WTC11 (cell line): ENCODE measurements around the gene SYNGR1. TPM values are rescaled to one million over a fixed set of nuclear protein-coding genes. Genes with fewer than 3 reads are reported as not detected.

ENCODE experiments used
- ATAC-seq: fragments of 200-7000 bp; cut with Tn5 transposase; 2 replicates; pipeline ENCODE4 v1.10.0; 2021; ENCODE audit warnings: mild to moderate bottlenecking, moderate library complexity
- CTCF ChIA-PET: fragments of 300-600 bp; sonication (Branson Sonifier 250); formaldehyde crosslinking; loops from one replicate; lab custom pipeline; 2021; ENCODE audit warnings: antibody characterized with exemption; lab: Charles Lee
- POLR2A ChIA-PET: fragments of 350-600 bp; sonication (Branson Sonifier 250); formaldehyde crosslinking; loops from one replicate; lab custom pipeline; 2021; ENCODE audit warnings: antibody characterized with exemption; lab: Charles Lee
- DNase-seq: peaks from one replicate; pipeline ENCODE4 v3.0.0; 2021; ENCODE audit warnings: low spot score
- H3K27ac Mint-ChIP-seq: 2 replicates; pipeline ENCODE4 v1.8.0; 2021; ENCODE audit warnings: mixed read lengths
- H3K27me3 Mint-ChIP-seq: 2 replicates; pipeline ENCODE4 v1.8.0; 2021; ENCODE audit warnings: low read depth, mild to moderate bottlenecking, moderate library complexity, mixed read lengths
- H3K36me3 Mint-ChIP-seq: 2 replicates; pipeline ENCODE4 v1.8.0; 2021; ENCODE audit warnings: mixed read lengths
- H3K4me1 Mint-ChIP-seq: 2 replicates; pipeline ENCODE4 v1.8.0; 2022; ENCODE audit warnings: mixed read lengths
- H3K4me3 Mint-ChIP-seq: 2 replicates; pipeline ENCODE4 v1.8.0; 2021; ENCODE audit warnings: mild to moderate bottlenecking, moderate library complexity, mixed read lengths
- H3K9me3 Mint-ChIP-seq: 2 replicates; pipeline ENCODE4 v1.8.0; 2021; ENCODE audit warnings: mixed read lengths
- ATF3 ChIP-seq: sonication (generic); formaldehyde crosslinking; conservative IDR thresholded peaks from 2 replicates; pipeline ENCODE4 v1.8.1; 2022; ENCODE audit warnings: mild to moderate bottlenecking, missing genetic modification reagents
- CBFB ChIP-seq: sonication (generic); formaldehyde crosslinking; IDR thresholded peaks from 2 replicates; pipeline ENCODE4 v1.8.1; 2022; ENCODE audit warnings: mild to moderate bottlenecking, low read depth, missing genetic modification reagents
- CDX4 ChIP-seq: fragments of 250-450 bp; sonication (Bioruptor Pico); IDR thresholded peaks from 2 replicates; pipeline ENCODE4 v1.9.0; 2021; ENCODE audit warnings: moderate library complexity, mild to moderate bottlenecking, inconsistent platforms, borderline replicate concordance
- CREB1 ChIP-seq: sonication (generic); formaldehyde crosslinking; IDR thresholded peaks from 2 replicates; pipeline ENCODE4 v1.8.0; 2023; ENCODE audit warnings: mild to moderate bottlenecking, missing genetic modification reagents
- ELF4 ChIP-seq: sonication (generic); formaldehyde crosslinking; IDR thresholded peaks from 2 replicates; pipeline ENCODE4 v1.8.1; 2022; ENCODE audit warnings: low read depth, mild to moderate bottlenecking, moderate library complexity, missing genetic modification reagents
- EMX1 ChIP-seq: fragments of 250-450 bp; sonication (Bioruptor Pico); IDR thresholded peaks from 2 replicates; pipeline ENCODE4 v1.8.0; 2021; ENCODE audit warnings: mild to moderate bottlenecking
- ERG ChIP-seq: fragments of 250-450 bp; sonication (Bioruptor Pico); IDR thresholded peaks from 2 replicates; pipeline ENCODE4 v1.8.0; 2021; ENCODE audit warnings: mild to moderate bottlenecking
- FOXJ3 ChIP-seq: sonication (generic); formaldehyde crosslinking; IDR thresholded peaks from 2 replicates; pipeline ENCODE4 v1.9.0; 2021; ENCODE audit warnings: missing genetic modification reagents, mild to moderate bottlenecking, borderline replicate concordance
- GABPB1 ChIP-seq: sonication (generic); formaldehyde crosslinking; IDR thresholded peaks from 2 replicates; pipeline ENCODE4 v1.8.1; 2023; ENCODE audit warnings: mild to moderate bottlenecking, missing genetic modification reagents
- NR2C2 ChIP-seq: sonication (generic); formaldehyde crosslinking; IDR thresholded peaks from 2 replicates; pipeline ENCODE4 v1.8.0; 2022; ENCODE audit warnings: mild to moderate bottlenecking, missing genetic modification reagents
- OVOL2 ChIP-seq: fragments of 250-450 bp; sonication (Bioruptor Pico); IDR thresholded peaks from 2 replicates; pipeline ENCODE4 v1.9.0; 2021; ENCODE audit warnings: mild to moderate bottlenecking, borderline replicate concordance
- PREB ChIP-seq: sonication (generic); formaldehyde crosslinking; IDR thresholded peaks from 2 replicates; pipeline ENCODE4 v1.8.1; 2022; ENCODE audit warnings: mild to moderate bottlenecking, missing genetic modification reagents, moderate library complexity, borderline replicate concordance
- RORB ChIP-seq: fragments of 250-450 bp; sonication (Bioruptor Pico); IDR thresholded peaks from 2 replicates; pipeline ENCODE4 v1.9.0; 2021; ENCODE audit warnings: mild to moderate bottlenecking
- SMAD4 ChIP-seq: sonication (generic); formaldehyde crosslinking; IDR thresholded peaks from 2 replicates; pipeline ENCODE4 v1.8.0; 2022; ENCODE audit warnings: mild to moderate bottlenecking, missing genetic modification reagents
- TP53 ChIP-seq: sonication (generic); formaldehyde crosslinking; IDR thresholded peaks from 2 replicates; pipeline ENCODE4 v1.8.1; 2023; ENCODE audit warnings: mild to moderate bottlenecking, missing genetic modification reagents
- USF2 ChIP-seq: sonication (generic); formaldehyde crosslinking; IDR thresholded peaks from 2 replicates; pipeline ENCODE4 v1.8.1; 2023; ENCODE audit warnings: mild to moderate bottlenecking, missing genetic modification reagents, moderate library complexity
- ZBTB21 ChIP-seq: sonication (generic); formaldehyde crosslinking; IDR thresholded peaks from 2 replicates; pipeline ENCODE4 v1.8.1; 2023; ENCODE audit warnings: mild to moderate bottlenecking, missing genetic modification reagents, borderline replicate concordance
- ZNF121 ChIP-seq: sonication (generic); formaldehyde crosslinking; IDR thresholded peaks from 2 replicates; pipeline ENCODE4 v1.8.0; 2023; ENCODE audit warnings: missing genetic modification reagents
- ZNF138 ChIP-seq: sonication (generic); formaldehyde crosslinking; conservative IDR thresholded peaks from 2 replicates; pipeline ENCODE4 v1.8.1; 2022; ENCODE audit warnings: mild to moderate bottlenecking, moderate library complexity, missing genetic modification reagents
- ZNF219 ChIP-seq: sonication (generic); formaldehyde crosslinking; IDR thresholded peaks from 2 replicates; pipeline ENCODE4 v1.8.0; 2023; ENCODE audit warnings: missing genetic modification reagents, mild to moderate bottlenecking, borderline replicate concordance
- ZNF232 ChIP-seq: sonication (generic); formaldehyde crosslinking; IDR thresholded peaks from 2 replicates; pipeline ENCODE4 v1.8.0; 2022; ENCODE audit warnings: mild to moderate bottlenecking, missing genetic modification reagents
- ZNF425 ChIP-seq: fragments of 250-450 bp; sonication (Bioruptor Pico); conservative IDR thresholded peaks from 2 replicates; pipeline ENCODE4 v1.9.0; 2021; ENCODE audit warnings: mild to moderate bottlenecking
- total RNA-seq: library from RNA; stranded (reverse); gene quantifications from 3 replicates; pipeline ENCODE4 v1.2.3, GENCODE V29; 2021

Gene SYNGR1
- total RNA-seq, 1 experiment from 2014 or later: 35.3 TPM

- TF ChIP-seq ERG (CRISPR knock-in tag) (no peak), ZNF138 (no peak), CBFB (no peak), ZNF219 (CRISPR knock-in tag) (no peak), SMAD4 (no peak), OVOL2 (CRISPR knock-in tag) (no peak)
- TF ChIP-seq, all 79 proteins: peak for 0
These were observed 55.7 kb downstream of the SYNGR1 start (continued) for GRCh38 chr22:39405346-39406085.

- H3K9me3 Mint-ChIP-seq: no peaks in the 10 kb centered on the region
- ChIA-PET POLR2A (no interaction called here), CTCF (no interaction called here)
- H3K36me3 Mint-ChIP-seq: peaks cover 8% of the 10 kb centered on the region
- no peaks in the 10 kb centered on the region for H3K27me3 Mint-ChIP-seq
- H3K4me1 Mint-ChIP-seq: no peaks in the 10 kb centered on the region
- no peak overlapping the region for H3K4me3 Mint-ChIP-seq
- no peak overlapping the region for H3K27ac Mint-ChIP-seq
- no peak for ATAC-seq
- no peak for DNase-seq
- TF ChIP-seq USF2 (CRISPR knock-in tag) (no peak), ELF4 (CRISPR knock-in tag) (no peak), CREB1 (no peak), ZNF232 (CRISPR knock-in tag) (no peak), PREB (CRISPR knock-in tag) (no peak)
These were observed 58.4 kb downstream of the SYNGR1 start for GRCh38 chr22:39408173-39408572.

GRCh38 chr22:39408807-39409206 lies 59.0 kb downstream of the SYNGR1 start:
- no peaks in the 10 kb centered on the region for H3K27me3 Mint-ChIP-seq
- CTCF ChIA-PET: interaction anchor here (1.0 kb wide), 1 partner anchor 78 kb away, joined by 4 read pairs; no protein-coding TSS in a partner anchor
- H3K4me3 Mint-ChIP-seq: no peak overlapping the region
- TF ChIP-seq ZNF121: no peak
- no peak for TF ChIP-seq RORB (CRISPR knock-in tag)
- no peak for TF ChIP-seq CDX4 (CRISPR knock-in tag)
- TF ChIP-seq ZNF425 (CRISPR knock-in tag): no peak
- no peak for TF ChIP-seq FOXJ3
- no peak for TF ChIP-seq ZBTB21
- TF ChIP-seq TP53: no peak
- TF ChIP-seq ZNF219 (CRISPR knock-in tag): no peak
- TF ChIP-seq NR2C2: no peak
- TF ChIP-seq EMX1 (CRISPR knock-in tag): no peak
- TF ChIP-seq GABPB1 (CRISPR knock-in tag): no peak
- TF ChIP-seq ATF3 (CRISPR knock-in tag): no peak
- ATAC-seq (no peak), DNase-seq (no peak)
- H3K36me3 Mint-ChIP-seq: peaks cover 8% of the 10 kb centered on the region
- H3K27ac Mint-ChIP-seq: no peak overlapping the region
- no peaks in the 10 kb centered on the region for H3K4me1 Mint-ChIP-seq
- POLR2A ChIA-PET: no interaction called here
- H3K9me3 Mint-ChIP-seq: no peaks in the 10 kb centered on the region
